MCF 10A (cell line): ENCODE measurements around the gene BSG. TPM values are rescaled to one million over a fixed set of nuclear protein-coding genes. Genes with fewer than 3 reads are reported as not detected.

Experiments
- BruUV-seq: library from RNA; stranded (reverse); fragments of 400-500 nt; replicated peaks from 2 replicates; lab custom pipeline; 2021; lab: Mats Ljungman, UMichigan
- CTCF ChIA-PET: fragments of 300-600 bp; sonication (Branson Sonifier 250); formaldehyde crosslinking; extraction: SDS; loops from one replicate; lab custom pipeline; 2021; ENCODE audit warnings: antibody characterized with exemption, inconsistent platforms; lab: Yijun Ruan, JAX
- POLR2A ChIA-PET: fragments of 300-600, 350-650 bp; sonication (Branson Sonifier 250); formaldehyde crosslinking; extraction: SDS; loops from one replicate; lab custom pipeline; 2020; ENCODE audit warnings: antibody characterized with exemption, inconsistent platforms; lab: Yijun Ruan, JAX
- DNase-seq: peaks from one replicate; pipeline ENCODE4 v3.0.0-alpha.2; 2018; ENCODE audit not compliant: unreplicated experiment
- H3K27ac Mint-ChIP-seq: one replicate; pipeline ENCODE4 v1.8.0; 2022; ENCODE audit warnings: mild to moderate bottlenecking, low read depth, mixed read lengths; ENCODE audit not compliant: unreplicated experiment
- H3K27me3 Mint-ChIP-seq: one replicate; pipeline ENCODE4 v1.8.0; 2022; ENCODE audit warnings: mixed read lengths; ENCODE audit not compliant: insufficient read depth, unreplicated experiment
- H3K36me3 Mint-ChIP-seq: one replicate; pipeline ENCODE4 v1.8.0; 2022; ENCODE audit warnings: mild to moderate bottlenecking, moderate library complexity, mixed read lengths; ENCODE audit not compliant: insufficient read depth, unreplicated experiment
- H3K4me1 Mint-ChIP-seq: one replicate; pipeline ENCODE4 v1.8.0; 2022; ENCODE audit warnings: mixed read lengths; ENCODE audit not compliant: insufficient read depth, unreplicated experiment
- H3K4me3 Mint-ChIP-seq: one replicate; pipeline ENCODE4 v1.8.0; 2022; ENCODE audit warnings: mild to moderate bottlenecking, moderate library complexity, mixed read lengths; ENCODE audit not compliant: unreplicated experiment
- H3K9me3 Mint-ChIP-seq: one replicate; pipeline ENCODE4 v1.8.0; 2022; ENCODE audit warnings: mixed read lengths; ENCODE audit not compliant: unreplicated experiment
- CTCF ChIP-seq: fragments of 200-600 bp; IDR thresholded peaks from one replicate; pipeline ENCODE4 v1.8.0; 2022; ENCODE audit warnings: antibody characterized with exemption, mild to moderate bottlenecking; ENCODE audit not compliant: unreplicated experiment
- intact Hi-C: fragments of 100-400 bp; cut with micrococcal nuclease; formaldehyde crosslinking; loops from 2 replicates; pipeline ENCODE4 v1.14.1; 2022
- total RNA-seq: library from RNA; stranded (reverse); gene quantifications from 2 replicates; pipeline ENCODE4 v1.2.3, GENCODE V29; 2022

The BSG gene
- total RNA-seq, 1 experiment from 2014 or later, result 557 TPM

DNA sequence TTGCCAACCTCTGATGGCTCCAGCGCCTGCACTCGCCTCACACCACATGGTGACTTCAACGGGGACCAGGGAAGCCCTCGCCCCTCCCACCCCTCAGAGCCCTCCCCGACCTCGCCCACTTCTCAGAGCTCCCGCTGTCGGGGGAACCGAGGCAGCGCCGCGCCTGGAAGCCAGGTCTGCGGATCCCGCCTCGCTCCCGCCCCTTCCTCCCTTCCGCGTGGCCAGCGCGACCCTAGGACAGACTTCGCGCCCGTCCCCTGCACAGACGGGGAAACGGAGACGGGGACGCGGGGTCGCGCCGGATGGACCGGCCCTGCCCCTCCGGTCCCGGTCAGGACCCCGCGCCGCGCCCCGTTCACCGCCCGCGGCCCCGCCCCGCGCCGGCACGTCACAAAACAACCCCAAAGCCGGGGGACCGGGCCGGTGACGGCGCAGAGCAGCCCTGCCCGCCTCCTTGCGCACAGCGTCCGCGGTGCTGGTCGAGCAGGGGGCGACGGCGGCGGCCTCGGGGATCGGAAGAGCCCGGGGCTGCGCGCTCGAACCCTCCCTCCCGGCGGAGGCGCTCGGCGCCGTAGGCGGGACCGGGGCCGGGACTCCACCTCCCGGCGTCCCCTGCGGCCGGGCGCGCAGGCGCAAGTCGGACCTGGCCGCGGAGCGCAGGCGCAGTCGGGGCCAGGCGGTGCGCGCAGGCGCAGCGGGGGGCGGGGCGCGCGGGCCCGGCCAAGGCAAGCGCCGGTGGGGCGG lies 41.2 kb upstream of the BSG start:
- TF ChIP-seq CTCF, result no peak
- Mint-ChIP-seq H3K4me3 (peak overlapping the region; percentile 74), H3K27me3 (no peaks in the 10 kb centered on the region), H3K36me3 (no peaks in the 10 kb centered on the region), H3K4me1 (peaks cover 4% of the 10 kb centered on the region), H3K27ac (no peak overlapping the region), H3K9me3 (no peaks in the 10 kb centered on the region)
- CTCF ChIA-PET, result interaction anchor here (0.7 to 2.3 kb wide), 5 partner anchors 19 to 41 kb away, joined by 3 to 9 read pairs (median 5); partner anchors contain the start of gene BSG
- intact Hi-C loops, result no loop called here
- DNase-seq, result peak; percentile 83
- POLR2A ChIA-PET, result interaction anchor here (0.7 to 6.5 kb wide), 11 partner anchors 10 to 1103 kb away, joined by 3 to 110 read pairs (median 9); partner anchors contain the start of genes BSG, POLRMT and TPGS1
- BruUV-seq, result no TSS peak

GRCh38 chr19:531753-532560 lies 40.4 kb upstream of the BSG start, which contains the start of gene CDC34:
CDC34 (plus strand) TSS chr19:531760; CDS start chr19:531932, 172 bp downstream.
- peaks cover 4% of the 10 kb centered on the region for H3K4me1 Mint-ChIP-seq
- no peaks in the 10 kb centered on the region for H3K9me3 Mint-ChIP-seq
- BruUV-seq, result TSS peak; percentile 35
- H3K27ac Mint-ChIP-seq, result peak within 1 kb of the TSS; percentile 91
- ChIA-PET POLR2A (interaction anchor here (0.7 to 6.5 kb wide), 13 partner anchors 11 to 205 kb away, joined by 3 to 110 read pairs (median 8); partner anchors contain the start of genes BSG, POLRMT and TPGS1), CTCF (interaction anchor here (0.6 to 2.3 kb wide), 9 partner anchors 20 to 57 kb away, joined by 3 to 9 read pairs (median 3); partner anchors contain the start of gene BSG)
- no peak for TF ChIP-seq CTCF
- H3K27me3 Mint-ChIP-seq, result no peaks in the 10 kb centered on the region
- peak within 1 kb of the TSS; percentile 74 for H3K4me3 Mint-ChIP-seq
- no peaks in the 10 kb centered on the region for H3K36me3 Mint-ChIP-seq
- DNase-seq, result no peak
- intact Hi-C loops, result loop anchor here (2.0 kb wide), 3 partner anchors 41 to 129 kb away; partner anchors contain the start of genes BSG and POLRMT

DNA sequence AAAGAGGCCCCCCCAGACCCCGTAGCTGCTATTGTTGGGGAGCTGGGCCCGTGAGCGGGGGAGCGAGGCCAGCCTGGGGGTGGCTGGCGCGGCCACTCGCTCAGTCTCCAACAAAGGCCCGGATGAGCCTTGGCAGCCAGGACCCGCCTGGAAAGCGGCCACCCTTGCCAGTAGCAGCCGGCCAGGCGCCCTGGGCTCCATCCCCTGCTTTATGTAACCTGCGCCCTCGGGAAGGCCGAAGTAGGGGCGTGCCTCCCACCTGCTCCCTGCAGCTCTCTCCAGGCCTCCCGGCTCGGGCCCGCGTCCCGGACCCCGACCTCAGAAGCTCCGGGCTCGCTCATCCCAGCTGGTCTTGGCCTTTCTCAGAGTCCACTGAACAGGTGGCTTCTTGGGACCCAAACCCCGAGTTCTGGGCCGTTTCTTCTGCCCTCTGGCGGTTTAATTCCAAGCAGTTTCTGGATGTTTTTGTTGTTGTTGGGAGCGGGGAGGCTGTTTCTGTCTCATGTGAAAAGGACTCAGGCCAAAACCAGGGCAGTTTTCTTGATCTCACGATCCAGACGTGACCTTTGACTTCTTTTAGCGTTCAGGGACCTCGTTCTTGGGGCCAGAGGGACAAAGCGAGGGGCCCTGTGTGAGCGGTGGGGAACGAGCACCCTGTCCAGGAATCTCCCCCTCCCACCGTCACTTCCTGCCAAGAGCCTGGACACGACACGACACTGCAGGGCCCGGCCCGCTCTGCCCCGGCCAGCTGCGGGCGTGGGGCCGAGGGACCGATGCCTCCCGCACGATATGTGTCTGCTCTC lies 39.6 kb upstream of the BSG start:
- POLR2A ChIA-PET, result interaction anchor here (0.9 to 6.5 kb wide), 10 partner anchors 9 to 190 kb away, joined by 4 to 110 read pairs (median 8); partner anchors contain the start of genes BSG, POLRMT and TPGS1
- intact Hi-C loops, result loop anchor here (2.0 kb wide), 3 partner anchors 40 to 128 kb away; partner anchors contain the start of genes BSG and POLRMT

More for the DNA sequence above, 39.6 kb upstream of the BSG start:
- peak; percentile 72 for DNase-seq
- Mint-ChIP-seq H3K4me1 (peaks cover 4% of the 10 kb centered on the region), H3K4me3 (peak overlapping the region; percentile 74), H3K36me3 (peaks cover 7% of the 10 kb centered on the region), H3K27ac (peak overlapping the region; percentile 91), H3K27me3 (no peaks in the 10 kb centered on the region), H3K9me3 (no peaks in the 10 kb centered on the region)
- TF ChIP-seq CTCF, result peak; percentile 42
- CTCF ChIA-PET, result interaction anchor here (0.6 to 2.3 kb wide), 11 partner anchors 9 to 193 kb away, joined by 3 to 9 read pairs (median 3); partner anchors contain the start of gene BSG
- no TSS peak for BruUV-seq
